GM12878 (cell line): ENCODE results near the gene CTIF. TPM values are rescaled to one million over a fixed set of nuclear protein-coding genes. Genes with fewer than 3 reads are reported as not detected.

Source experiments
- ATAC-seq: fragments of 200-7000 bp; cut with Tn5 transposase; 3 replicates; pipeline ENCODE4 v1.9.1; 2020; ENCODE audit warnings: mild to moderate bottlenecking, moderate library complexity
- BruUV-seq: library from RNA; stranded (reverse); fragments of 400-500 nt; replicated peaks from 2 replicates; lab custom pipeline; 2021; lab: Mats Ljungman, UMichigan
- CTCF ChIA-PET: fragments of 300-600 bp; sonication (Branson Sonifier 250); formaldehyde crosslinking; extraction: SDS; loops from one replicate; lab custom pipeline; 2021; ENCODE audit warnings: inconsistent platforms; lab: Yijun Ruan, JAX
- POLR2A ChIA-PET: fragments of 350-600 bp; formaldehyde crosslinking; extraction: SDS; loops from one replicate; lab custom pipeline; 2021; ENCODE audit warnings: inconsistent platforms; lab: Charles Lee
- RAD21 ChIA-PET: fragments of 300-600 bp; sonication (Branson Sonifier 250); formaldehyde crosslinking; loops from one replicate; lab custom pipeline; 2023; ENCODE audit warnings: antibody characterized with exemption; ENCODE audit not compliant: unreplicated experiment; lab: Charles Lee
- SMC1A ChIA-PET: fragments of 300-600 bp; sonication (Branson Sonifier 250); formaldehyde crosslinking; loops from one replicate; lab custom pipeline; 2023; ENCODE audit not compliant: unreplicated experiment, uncharacterized antibody; lab: Charles Lee
- DNase-seq: peaks from one replicate; pipeline ENCODE4 v3.0.0-alpha.2; 2011; ENCODE audit warnings: low read depth, low spot score
- FAIRE-seq: peaks from 3 replicates; lab custom pipeline; 2011; peaks lifted over from hg19 to GRCh38; lab: Jason Lieb, UNC
- H2AFZ ChIP-seq: 2 replicates; pipeline ENCODE4 v1.6.0; 2011; ENCODE audit warnings: low read depth, low read length, control low read depth; ENCODE audit not compliant: control insufficient read depth
- H3K27ac ChIP-seq: 2 replicates; pipeline ENCODE4 v1.5.1; 2011; ENCODE audit warnings: control low read depth; ENCODE audit not compliant: control insufficient read depth, insufficient read depth
- H3K27me3 ChIP-seq, 2 experiments: replicated peaks in 1 of 2; 2 replicates each; pipeline versions ENCODE4 v1.6.0 to v1.6.1; 2011; ENCODE audit warnings: low read length in 1 of 2; ENCODE audit not compliant: control insufficient read depth in 2 of 2, insufficient read depth in 2 of 2
- H3K36me3 ChIP-seq, 2 experiments: 2 replicates each; pipeline ENCODE4 v1.5.1; 2011; ENCODE audit warnings: low read length in 1 of 2; ENCODE audit not compliant: control insufficient read depth in 2 of 2, insufficient read depth in 2 of 2
- H3K4me1 ChIP-seq: 2 replicates; pipeline ENCODE4 v1.6.1; 2011; ENCODE audit warnings: mild to moderate bottlenecking, low read length, moderate library complexity, mixed read lengths; ENCODE audit not compliant: control insufficient read depth, insufficient read depth
- H3K4me2 ChIP-seq: 2 replicates; pipeline ENCODE4 v1.6.0; 2011; ENCODE audit warnings: control low read depth; ENCODE audit not compliant: control insufficient read depth, insufficient read depth
- H3K4me3 ChIP-seq: fragments of 200-600 bp; sonication (generic); 2 replicates; pipeline ENCODE4 v1.5.1; 2016
- H3K79me2 ChIP-seq: 2 replicates; pipeline ENCODE4 v1.6.0; 2011; ENCODE audit warnings: low read length; ENCODE audit not compliant: control insufficient read depth, insufficient read depth
- H3K9ac ChIP-seq: 2 replicates; pipeline ENCODE4 v1.8.0; 2011; ENCODE audit warnings: low read length, control low read depth, mixed read lengths; ENCODE audit not compliant: control insufficient read depth, insufficient read depth
- H3K9me3 ChIP-seq: replicated peaks from 3 replicates; pipeline ENCODE4 v1.5.1; 2011; ENCODE audit warnings: mild to moderate bottlenecking, low read length; ENCODE audit not compliant: control insufficient read depth, insufficient read depth
- H4K20me1 ChIP-seq: 2 replicates; pipeline ENCODE4 v1.6.0; 2011; ENCODE audit not compliant: control insufficient read depth, insufficient read depth
- CEBPB ChIP-seq, 2 experiments: fragments of 150-350 bp in 1 of 2; IDR thresholded peaks; 2 replicates each; pipeline ENCODE4 v1.6.1; 2012 to 2014; ENCODE audit warnings: low read depth in 2 of 2, low read length in 2 of 2, borderline replicate concordance in 1 of 2, inconsistent platforms in 1 of 2
- ETV6 ChIP-seq, 2 experiments: fragments of 450-650 bp in 1 of 2; IDR thresholded peaks in 1 of 2; conservative IDR thresholded peaks in 1 of 2; 2 replicates each; pipeline ENCODE4 v1.6.1; 2014; ENCODE audit warnings: antibody characterized with exemption in 1 of 2, borderline replicate concordance in 1 of 2, low read depth in 1 of 2, mild to moderate bottlenecking in 1 of 2, moderate library complexity in 1 of 2
- FOXK2 ChIP-seq: fragments of 450-650 bp; IDR thresholded peaks from 2 replicates; pipeline ENCODE4 v1.6.1; 2017; ENCODE audit warnings: mild to moderate bottlenecking, moderate library complexity
- FOXM1 ChIP-seq: IDR thresholded peaks from 2 replicates; pipeline ENCODE4 v1.6.1; 2012; ENCODE audit warnings: low read depth, mild to moderate bottlenecking, inconsistent platforms, low read length, moderate library complexity
- POLR2AphosphoS2 ChIP-seq: IDR thresholded peaks from 2 replicates; pipeline ENCODE4 v1.6.1; 2011; ENCODE audit warnings: low read depth, mild to moderate bottlenecking, low read length, improper control_type of control experiment, moderate library complexity
- RFX5 ChIP-seq: IDR thresholded peaks from 2 replicates; pipeline ENCODE4 v1.6.1; 2011; ENCODE audit warnings: low read depth, low read length, improper control_type of control experiment
- SIX5 ChIP-seq: IDR thresholded peaks from 2 replicates; pipeline ENCODE4 v1.6.1; 2011; ENCODE audit warnings: mild to moderate bottlenecking, low read depth, low read length, moderate library complexity; ENCODE audit not compliant: severe bottlenecking
- SP1 ChIP-seq: IDR thresholded peaks from one replicate; pipeline ENCODE4 v1.6.1; 2011; ENCODE audit warnings: low read depth, low read length
- TAF1 ChIP-seq: IDR thresholded peaks from 2 replicates; pipeline ENCODE4 v1.6.1; 2011; ENCODE audit warnings: mild to moderate bottlenecking, low read depth, low read length, borderline replicate concordance
- YY1 ChIP-seq: IDR thresholded peaks from 2 replicates; pipeline ENCODE4 v1.6.1; 2011; ENCODE audit warnings: low read depth, mild to moderate bottlenecking, low read length
- WGBS: methylation state at CpG from one replicate; pipeline ENCODE4 v1.1.6; 2016; ENCODE audit warnings: low lambda C conversion rate; ENCODE audit not compliant: insufficient replicate concordance, insufficient coverage; ENCODE audit errors: missing lambda C conversion rate; 5-methylcytosine and 5-hydroxymethylcytosine counted together
- in situ Hi-C: fragments of 300-500 bp; cut with MboI; formaldehyde crosslinking; loops from 9 replicates; pipeline ENCODE4 v1.14.3; 2018; ENCODE audit warnings: mixed read lengths
- intact Hi-C: fragments of 100-400 bp; cut with micrococcal nuclease; formaldehyde crosslinking; loops from one replicate; pipeline ENCODE4 v1.14.2; 2022; ENCODE audit not compliant: unreplicated experiment
- polyA plus RNA-seq, 11 experiments: library from polyadenylated mRNA; depleted of rRNA in 4 of 11; unstranded in 6 of 11; stranded (reverse) in 5 of 11; fragments of >200 nt; fragmentation: Nextera tagmentation in 4 of 11; fragmentation: Illumina TruSeq in 1 of 11; extraction: Ambion mirVana in 4 of 11; extraction: Trizol in 1 of 11; gene quantifications; 1 replicate in 1 of 11; 2 replicates in 10 of 11; pipeline versions ENCODE4 v1.2.1 to v1.2.3, GENCODE V29; 2011 to 2016; ENCODE audit warnings: inconsistent platforms in 2 of 11, missing spikeins in 2 of 11, low read depth in 1 of 11
- total RNA-seq, 4 experiments: library from RNA; depleted of rRNA in 3 of 4; stranded (reverse); fragments of >200 nt in 3 of 4; fragmentation: Illumina TruSeq in 1 of 4; extraction: Trizol in 1 of 4; gene quantifications; 2 replicates each; pipeline versions ENCODE4 v1.2.1 to v1.2.3, GENCODE V29; 2013 to 2021
- TF ChIP-seq, protein P1 (sequence below): IDR thresholded peaks from 2 replicates; pipeline ENCODE4 v1.6.1; 2011; ENCODE audit warnings: borderline replicate concordance, low read depth, mild to moderate bottlenecking, moderate library complexity, mixed read lengths, low read length; ENCODE audit not compliant: insufficient read depth; ENCODE audit errors: extremely low read length
- TF ChIP-seq, protein P2 (sequence below): fragments of 450-650 bp; conservative IDR thresholded peaks from 2 replicates; pipeline ENCODE4 v1.6.1; 2017; ENCODE audit warnings: mild to moderate bottlenecking, moderate library complexity
- TF ChIP-seq, protein P3 (sequence below): fragments of 450-650 bp; IDR thresholded peaks from 2 replicates; pipeline ENCODE4 v1.6.1; 2017; ENCODE audit warnings: mild to moderate bottlenecking

The CTIF gene
- total and polyA plus RNA-seq, 10 of the 15 experiments (the other 5 are each of a cell fraction or from before 2014, with no cell fraction given): 0.06 to 11.6 (median 2.5) TPM

DNA sequence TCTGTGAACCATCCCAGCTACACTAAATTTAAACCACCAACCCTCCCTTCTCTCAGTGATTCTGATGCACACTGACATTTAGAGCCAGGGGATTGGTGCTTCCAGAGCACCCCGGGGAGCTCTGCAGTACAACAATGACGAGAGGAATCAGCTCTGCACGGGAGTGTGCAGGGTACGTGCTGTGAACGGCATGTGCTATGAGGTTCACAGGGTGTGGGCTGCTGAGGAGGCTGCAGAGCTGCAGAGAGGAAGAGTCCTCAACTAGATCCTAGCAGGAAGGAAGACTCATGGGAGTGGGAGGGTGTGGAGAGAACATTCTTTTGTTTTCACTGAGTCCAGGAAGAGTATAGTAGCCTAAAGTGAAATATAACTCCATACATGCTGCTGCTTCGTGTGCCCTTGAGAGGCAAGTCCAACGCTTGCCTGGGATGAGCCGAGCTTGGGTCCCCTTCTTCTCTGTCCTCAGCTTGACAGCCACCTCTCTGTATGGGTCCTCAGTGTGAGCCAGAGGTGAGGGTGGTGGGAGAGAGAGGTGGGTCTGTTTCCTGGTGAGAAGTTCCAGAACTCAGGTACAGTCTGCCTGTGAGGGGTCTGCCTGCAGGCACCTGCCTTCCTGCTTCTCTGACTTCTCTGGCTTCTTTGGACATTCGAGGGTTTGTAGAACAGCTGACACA, 118.8 kb downstream of the CTIF start (continued):
- TF ChIP-seq ETV6 (conservative IDR thresholded peaks at IDR 0.05 in 1 of 2, IDR thresholded peaks at IDR 0.05 in 1 of 2; ENCODE audit: borderline replicate concordance in 1 of 2, low read depth in 1 of 2): no peak

DNA sequence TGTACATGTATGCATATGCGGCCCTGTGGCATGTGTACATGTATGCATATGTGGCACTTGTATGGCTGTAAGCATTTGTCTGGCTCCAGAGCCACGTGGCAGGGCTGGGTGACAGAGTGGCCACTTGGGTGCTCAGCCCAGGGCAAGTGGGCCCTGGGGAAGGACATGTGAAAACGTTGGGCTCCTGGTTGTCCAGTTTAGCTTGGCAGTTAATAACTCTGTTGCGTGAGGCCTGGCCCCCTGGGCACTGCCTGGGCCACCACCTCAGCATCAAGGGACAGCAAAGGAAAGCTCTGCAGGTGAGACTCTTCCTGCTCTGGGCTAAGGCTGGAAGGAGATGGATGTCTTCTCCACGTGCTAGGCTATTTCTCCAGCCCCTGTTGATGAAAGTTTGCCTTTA, 119.9 kb downstream of the CTIF start:
- H3K9ac ChIP-seq: no peak overlapping the region
- no peaks in the 10 kb centered on the region; a peak in 1 of 4 replicates for H3K27me3 ChIP-seq
- WGBS: 20% methylated on average over 5 of the region's 5 CpGs
- intact Hi-C loops: no loop called here
- CTCF ChIA-PET: interaction anchor here (1.9 kb wide), 1 partner anchor 184 kb away, joined by 6 read pairs; no protein-coding TSS in a partner anchor
- no peak for FAIRE-seq
- no peak overlapping the region for H3K4me2 ChIP-seq
- H3K27ac ChIP-seq: no peak overlapping the region
- no peaks in the 10 kb centered on the region for H3K9me3 ChIP-seq
- DNase-seq: no peak
- in situ Hi-C loops: no loop called here
- no peaks in the 10 kb centered on the region for H4K20me1 ChIP-seq
- BruUV-seq: no TSS peak
- no peak overlapping the region for H2AFZ ChIP-seq
- no peaks in the 10 kb centered on the region for H3K36me3 ChIP-seq
- SMC1A ChIA-PET: no interaction called here
- RAD21 ChIA-PET: no interaction called here
- TF ChIP-seq, protein P1, sequence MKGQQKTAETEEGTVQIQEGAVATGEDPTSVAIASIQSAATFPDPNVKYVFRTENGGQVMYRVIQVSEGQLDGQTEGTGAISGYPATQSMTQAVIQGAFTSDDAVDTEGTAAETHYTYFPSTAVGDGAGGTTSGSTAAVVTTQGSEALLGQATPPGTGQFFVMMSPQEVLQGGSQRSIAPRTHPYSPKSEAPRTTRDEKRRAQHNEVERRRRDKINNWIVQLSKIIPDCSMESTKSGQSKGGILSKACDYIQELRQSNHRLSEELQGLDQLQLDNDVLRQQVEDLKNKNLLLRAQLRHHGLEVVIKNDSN: no peak
- no peak for TF ChIP-seq TAF1
- no peak for TF ChIP-seq YY1
- TF ChIP-seq FOXK2: no peak
- TF ChIP-seq CEBPB (IDR thresholded peaks at IDR 0.05; ENCODE audit: borderline replicate concordance in 1 of 2, low read depth in 2 of 2, low read length in 2 of 2): no peak
- TF ChIP-seq, protein P2, sequence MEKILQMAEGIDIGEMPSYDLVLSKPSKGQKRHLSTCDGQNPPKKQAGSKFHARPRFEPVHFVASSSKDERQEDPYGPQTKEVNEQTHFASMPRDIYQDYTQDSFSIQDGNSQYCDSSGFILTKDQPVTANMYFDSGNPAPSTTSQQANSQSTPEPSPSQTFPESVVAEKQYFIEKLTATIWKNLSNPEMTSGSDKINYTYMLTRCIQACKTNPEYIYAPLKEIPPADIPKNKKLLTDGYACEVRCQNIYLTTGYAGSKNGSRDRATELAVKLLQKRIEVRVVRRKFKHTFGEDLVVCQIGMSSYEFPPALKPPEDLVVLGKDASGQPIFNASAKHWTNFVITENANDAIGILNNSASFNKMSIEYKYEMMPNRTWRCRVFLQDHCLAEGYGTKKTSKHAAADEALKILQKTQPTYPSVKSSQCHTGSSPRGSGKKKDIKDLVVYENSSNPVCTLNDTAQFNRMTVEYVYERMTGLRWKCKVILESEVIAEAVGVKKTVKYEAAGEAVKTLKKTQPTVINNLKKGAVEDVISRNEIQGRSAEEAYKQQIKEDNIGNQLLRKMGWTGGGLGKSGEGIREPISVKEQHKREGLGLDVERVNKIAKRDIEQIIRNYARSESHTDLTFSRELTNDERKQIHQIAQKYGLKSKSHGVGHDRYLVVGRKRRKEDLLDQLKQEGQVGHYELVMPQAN: no peak
- TF ChIP-seq SIX5: no peak
- TF ChIP-seq, protein P3, sequence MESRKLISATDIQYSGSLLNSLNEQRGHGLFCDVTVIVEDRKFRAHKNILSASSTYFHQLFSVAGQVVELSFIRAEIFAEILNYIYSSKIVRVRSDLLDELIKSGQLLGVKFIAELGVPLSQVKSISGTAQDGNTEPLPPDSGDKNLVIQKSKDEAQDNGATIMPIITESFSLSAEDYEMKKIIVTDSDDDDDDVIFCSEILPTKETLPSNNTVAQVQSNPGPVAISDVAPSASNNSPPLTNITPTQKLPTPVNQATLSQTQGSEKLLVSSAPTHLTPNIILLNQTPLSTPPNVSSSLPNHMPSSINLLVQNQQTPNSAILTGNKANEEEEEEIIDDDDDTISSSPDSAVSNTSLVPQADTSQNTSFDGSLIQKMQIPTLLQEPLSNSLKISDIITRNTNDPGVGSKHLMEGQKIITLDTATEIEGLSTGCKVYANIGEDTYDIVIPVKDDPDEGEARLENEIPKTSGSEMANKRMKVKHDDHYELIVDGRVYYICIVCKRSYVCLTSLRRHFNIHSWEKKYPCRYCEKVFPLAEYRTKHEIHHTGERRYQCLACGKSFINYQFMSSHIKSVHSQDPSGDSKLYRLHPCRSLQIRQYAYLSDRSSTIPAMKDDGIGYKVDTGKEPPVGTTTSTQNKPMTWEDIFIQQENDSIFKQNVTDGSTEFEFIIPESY: no peak
- TF ChIP-seq POLR2AphosphoS2: no peak
- TF ChIP-seq SP1: no peak
- no peak for TF ChIP-seq FOXM1
- TF ChIP-seq RFX5: no peak
- H3K4me3 ChIP-seq: no peak overlapping the region
- no peaks in the 10 kb centered on the region for H3K4me1 ChIP-seq
- POLR2A ChIA-PET: no interaction called here
- H3K79me2 ChIP-seq: no peaks in the 10 kb centered on the region
- ATAC-seq: no peak
